Activated T-cell treated with anti-CD3 and anti-CD28 coated beads, Interleukin-2, amount 50 U/mL, for 48 hours (primary cell): ENCODE measurements around the gene VPS18.
A peak's percentile ranks its signal among the peaks of the same experiment; 100 is the strongest.

Experiments used
- DNase-seq, 2 experiments: peaks; one replicate each; pipeline ENCODE4 v3.0.0-alpha.2; 2020

The VPS18 gene

GRCh38 chr15:40902605-40903561 lies 8.6 kb downstream of the VPS18 start:
- no peak for DNase-seq

GRCh38 chr15:40904552-40905201 lies 10.4 kb downstream of the VPS18 start:
- DNase-seq: no peak

- peak; percentile 87 to 92 for DNase-seq
These were observed 12.1 kb downstream of the VPS18 start for GRCh38 chr15:40906091-40906990.

- DNase-seq: peak; percentile 68 to 73
These were observed 12.9 kb downstream of the VPS18 start for GRCh38 chr15:40906991-40907802.

GRCh38 chr15:40908095-40908494 lies 13.8 kb downstream of the VPS18 start:
- no peak for DNase-seq

- DNase-seq: no peak
These were observed 15.7 kb downstream of the VPS18 start for GRCh38 chr15:40909662-40910630.

GRCh38 chr15:40911141-40911540 lies 16.9 kb downstream of the VPS18 start:
- no peak for DNase-seq

- no peak for DNase-seq
These were observed 17.4 kb downstream of the VPS18 start for GRCh38 chr15:40911693-40912092.

- no peak for DNase-seq
These were observed 18.2 kb downstream of the VPS18 start for GRCh38 chr15:40912478-40912877.

- DNase-seq: no peak
These were observed 19.8 kb downstream of the VPS18 start for GRCh38 chr15:40914013-40914412.

- no peak for DNase-seq
These were observed 20.2 kb downstream of the VPS18 start for GRCh38 chr15:40914486-40914885.

- DNase-seq: no peak
These were observed 20.9 kb downstream of the VPS18 start for GRCh38 chr15:40915116-40915661.

- DNase-seq: no peak
These were observed 21.4 kb downstream of the VPS18 start for GRCh38 chr15:40915679-40916078.

- no peak for DNase-seq
These were observed 23.3 kb downstream of the VPS18 start for GRCh38 chr15:40917585-40917984.

- DNase-seq: no peak
These were observed 24.0 kb downstream of the VPS18 start for GRCh38 chr15:40918146-40918798.

GRCh38 chr15:40918799-40919392 lies 24.6 kb downstream of the VPS18 start:
- DNase-seq: no peak

- no peak for DNase-seq
These were observed 27.8 kb downstream of the VPS18 start for GRCh38 chr15:40921949-40922607.

GRCh38 chr15:40922608-40923005 lies 28.4 kb downstream of the VPS18 start:
- DNase-seq: no peak

- no peak for DNase-seq
These were observed 29.3 kb downstream of the VPS18 start for GRCh38 chr15:40923551-40923950.
